Measurements from ENCODE around the gene ZNF710.

The ZNF710 gene

DNA sequence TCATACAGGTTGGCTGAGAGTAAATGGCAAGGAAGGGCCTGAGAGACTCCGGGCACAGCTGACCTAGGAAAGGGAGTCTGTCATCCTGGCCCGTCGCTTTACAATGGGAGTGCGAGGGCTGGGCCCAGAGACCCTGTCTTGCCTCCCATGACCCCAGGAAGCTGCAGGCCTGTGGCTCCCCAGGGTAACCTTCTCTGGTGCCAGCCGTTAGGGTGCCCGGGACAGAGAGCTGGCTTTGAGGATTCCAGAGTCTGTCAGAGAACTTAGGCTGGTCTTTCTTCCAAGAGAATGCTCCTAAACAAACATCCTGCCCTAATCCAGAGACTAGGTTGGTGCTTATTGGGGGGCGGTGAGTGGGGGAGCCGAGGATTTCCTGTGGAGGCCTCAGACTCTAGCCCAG lies 18.5 kb downstream of the ZNF710 start:
- DNase-seq: no peak

DNA sequence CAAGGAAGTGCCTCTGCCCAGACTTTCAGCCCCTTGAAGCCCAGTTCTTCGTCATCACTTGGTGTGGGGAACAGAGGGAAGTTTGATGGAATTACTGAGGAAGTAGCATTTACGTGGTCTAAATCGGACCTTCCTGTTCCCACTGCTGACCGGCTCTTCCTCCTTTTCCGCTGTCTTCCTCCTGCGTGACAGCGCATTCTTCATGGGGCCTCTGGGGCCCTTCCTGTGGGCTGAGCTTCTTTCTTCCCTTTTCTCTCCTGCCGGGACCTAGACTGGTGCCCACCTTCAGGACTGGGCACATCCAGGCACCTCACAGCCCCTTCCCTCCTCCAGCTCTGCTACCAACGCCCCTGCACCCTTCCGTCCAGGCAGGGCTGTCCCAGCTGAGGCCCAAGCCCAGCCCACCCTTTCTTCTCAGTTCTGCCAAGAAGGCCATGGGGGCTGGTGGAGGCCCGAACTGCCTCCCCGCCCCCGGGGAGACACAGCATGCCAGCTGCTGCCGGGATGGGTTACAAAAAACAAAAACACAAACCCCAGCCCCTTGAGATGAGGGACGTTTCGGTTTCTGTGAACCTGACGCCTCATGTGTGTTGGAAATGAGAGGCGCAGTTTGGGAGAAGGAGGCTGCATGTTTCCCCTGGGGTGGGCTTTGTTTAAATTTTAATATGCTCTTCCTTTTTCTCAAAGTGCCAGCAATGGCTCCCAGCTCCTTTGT lies 19.1 kb downstream of the ZNF710 start:
- no peak for DNase-seq

- no peak for DNase-seq
These were observed 19.9 kb downstream of the ZNF710 start for GRCh38 chr15:90020936-90021507.

- DNase-seq: no peak
These were observed 21.2 kb downstream of the ZNF710 start for GRCh38 chr15:90022345-90022744.

DNA sequence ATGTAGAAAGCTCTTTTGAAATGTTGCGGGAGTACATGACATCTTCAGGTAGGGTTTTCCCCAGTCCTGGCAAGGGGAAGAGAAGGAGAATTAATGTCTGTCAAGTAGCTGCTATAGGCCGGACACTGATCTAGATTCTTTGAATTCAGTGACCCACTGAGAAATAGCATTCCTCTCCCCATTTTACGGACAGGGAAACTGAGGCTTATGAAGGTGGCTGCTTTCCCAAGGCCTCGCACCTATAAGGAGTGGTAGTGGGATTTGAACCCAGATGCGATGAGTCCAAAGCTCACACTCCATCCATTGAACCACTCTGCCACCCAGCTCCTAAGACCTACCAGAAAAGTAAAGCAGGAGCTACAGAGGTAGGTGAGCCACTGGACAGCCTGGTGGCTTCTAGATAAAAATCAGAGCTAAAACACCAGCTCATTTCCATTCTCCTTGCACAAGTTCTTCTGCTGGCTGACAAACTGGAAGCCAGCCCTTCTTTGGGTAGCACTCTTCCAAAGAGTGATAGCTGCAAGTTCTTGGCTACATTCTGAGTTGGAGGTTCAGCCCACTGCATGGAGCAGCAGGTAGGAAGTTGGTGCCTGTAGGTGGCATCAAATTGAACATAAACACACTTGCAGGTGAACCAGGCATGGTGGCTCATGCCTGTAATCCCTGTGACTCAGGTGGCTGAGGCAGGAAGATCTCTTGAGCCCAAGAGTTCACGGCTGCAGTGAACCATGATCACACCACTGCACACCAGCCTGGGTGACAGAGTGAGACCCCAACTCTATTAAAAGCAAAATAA lies 22.0 kb downstream of the ZNF710 start:
- DNase-seq: no peak

- no peak for DNase-seq
These were observed 23.3 kb downstream of the ZNF710 start for GRCh38 chr15:90024406-90024805.

DNA sequence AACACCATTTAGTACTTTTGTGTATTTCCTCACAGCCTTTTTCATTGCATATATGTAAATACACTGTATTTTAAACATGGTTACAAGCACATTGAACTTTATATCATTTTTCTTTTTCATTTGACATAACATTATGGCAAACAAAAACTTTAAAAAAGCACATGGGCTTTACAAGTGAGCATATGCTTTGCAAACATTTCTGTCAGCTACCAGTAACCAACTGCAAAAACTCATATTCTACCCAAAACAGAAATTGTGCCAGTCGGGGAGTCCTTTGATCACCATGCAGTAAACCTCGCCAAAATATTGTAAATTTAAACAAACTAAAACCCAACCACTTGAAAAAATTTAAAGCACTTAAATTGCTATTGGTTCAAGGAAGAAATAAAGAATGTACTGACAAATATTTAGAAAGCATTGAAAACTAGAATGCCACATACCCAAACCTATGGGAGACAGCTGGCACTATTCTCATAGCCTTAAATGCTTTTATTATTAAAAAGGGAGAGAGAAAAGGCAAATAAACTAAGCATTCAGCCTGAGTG lies 24.4 kb downstream of the ZNF710 start:
- DNase-seq: no peak

DNA sequence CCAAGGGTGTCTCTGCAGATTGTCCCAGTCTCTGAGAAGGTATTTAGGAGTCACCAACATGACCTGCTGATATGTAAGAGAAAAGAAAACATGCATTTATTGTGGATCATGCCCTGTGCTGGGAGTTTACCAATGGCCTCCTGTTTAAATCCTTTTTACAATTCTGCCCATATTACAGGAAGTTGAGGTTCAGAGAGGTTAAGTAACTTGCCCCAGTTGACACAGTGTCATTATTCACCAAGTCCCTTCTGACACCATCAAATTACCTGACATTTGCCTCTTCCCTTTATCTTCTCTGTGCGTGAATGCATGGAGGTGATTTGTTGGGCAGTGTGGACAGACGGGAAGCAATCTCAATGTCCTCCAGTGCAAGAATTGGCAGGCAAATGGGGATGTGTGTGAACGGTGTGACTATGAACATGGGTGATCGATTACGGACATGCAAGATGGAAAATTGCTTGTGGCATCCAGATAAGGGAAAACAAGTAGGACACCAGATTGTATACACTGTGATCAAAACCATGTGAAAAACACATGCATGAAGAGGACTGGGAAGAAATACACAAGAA lies 27.3 kb downstream of the ZNF710 start:
- DNase-seq: no peak

DNA sequence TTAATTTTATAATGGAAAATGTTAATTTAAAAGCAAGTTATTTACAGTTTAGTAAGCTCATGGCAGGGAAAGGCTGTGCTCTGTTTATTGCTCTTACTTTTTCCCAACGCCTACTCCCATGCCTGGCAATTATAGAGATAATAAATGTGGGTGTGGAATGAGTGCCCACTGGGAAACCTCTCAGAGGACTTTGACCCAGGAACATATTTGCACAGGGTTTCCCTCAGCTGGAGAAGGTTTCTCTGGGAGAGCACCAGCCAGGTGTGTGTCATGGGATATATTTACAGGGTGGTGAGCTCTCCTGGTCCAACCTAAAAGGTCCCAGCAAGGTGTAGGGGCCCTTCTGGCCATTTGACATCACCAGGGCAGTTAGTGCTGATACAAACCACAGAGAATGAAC lies 27.9 kb downstream of the ZNF710 start:
- no peak for DNase-seq

GRCh38 chr15:90030376-90030775 lies 29.3 kb downstream of the ZNF710 start:
- DNase-seq: no peak

- DNase-seq: no peak
These were observed 30.2 kb downstream of the ZNF710 start for GRCh38 chr15:90031231-90031791.

DNA sequence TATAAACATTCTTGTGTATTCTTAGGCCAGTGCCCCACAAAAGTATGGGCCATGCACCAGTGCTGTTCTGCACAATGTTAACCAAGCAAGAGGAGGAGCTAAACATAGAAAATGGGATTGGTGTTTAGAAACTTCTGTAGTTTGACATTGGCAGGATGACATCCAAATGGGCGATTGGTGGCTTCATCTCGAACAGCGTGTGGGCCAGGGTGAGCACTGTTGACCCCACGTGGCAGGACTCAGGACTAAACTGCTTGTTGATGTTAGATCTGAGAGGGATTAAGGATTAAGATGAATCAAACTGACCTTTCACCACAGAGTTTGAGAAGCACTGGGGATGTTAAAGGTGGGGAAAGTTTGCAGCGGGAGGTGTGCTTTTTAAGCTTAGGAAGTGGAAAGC lies 31.9 kb downstream of the ZNF710 start:
- DNase-seq: no peak

DNA sequence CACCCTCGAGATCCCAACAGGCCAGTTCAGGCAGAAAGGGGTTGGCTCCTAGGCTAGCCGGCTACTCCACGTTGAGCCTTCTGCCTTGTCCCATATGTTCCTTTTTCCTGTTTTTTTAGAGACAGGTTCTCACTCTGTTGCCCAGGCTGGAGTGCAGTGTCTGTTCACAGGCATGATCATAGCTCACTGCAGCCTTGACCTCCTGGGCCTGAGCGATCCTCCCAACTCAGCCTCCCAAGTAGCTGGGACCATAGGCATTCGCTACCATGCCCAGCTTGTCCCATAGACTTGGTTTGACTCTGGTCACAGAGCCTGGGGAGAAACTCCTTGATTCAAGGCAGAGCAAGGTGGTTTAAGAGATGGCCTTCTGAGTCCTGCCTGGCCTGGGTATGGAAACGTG lies 32.3 kb downstream of the ZNF710 start:
- no peak for DNase-seq

DNA sequence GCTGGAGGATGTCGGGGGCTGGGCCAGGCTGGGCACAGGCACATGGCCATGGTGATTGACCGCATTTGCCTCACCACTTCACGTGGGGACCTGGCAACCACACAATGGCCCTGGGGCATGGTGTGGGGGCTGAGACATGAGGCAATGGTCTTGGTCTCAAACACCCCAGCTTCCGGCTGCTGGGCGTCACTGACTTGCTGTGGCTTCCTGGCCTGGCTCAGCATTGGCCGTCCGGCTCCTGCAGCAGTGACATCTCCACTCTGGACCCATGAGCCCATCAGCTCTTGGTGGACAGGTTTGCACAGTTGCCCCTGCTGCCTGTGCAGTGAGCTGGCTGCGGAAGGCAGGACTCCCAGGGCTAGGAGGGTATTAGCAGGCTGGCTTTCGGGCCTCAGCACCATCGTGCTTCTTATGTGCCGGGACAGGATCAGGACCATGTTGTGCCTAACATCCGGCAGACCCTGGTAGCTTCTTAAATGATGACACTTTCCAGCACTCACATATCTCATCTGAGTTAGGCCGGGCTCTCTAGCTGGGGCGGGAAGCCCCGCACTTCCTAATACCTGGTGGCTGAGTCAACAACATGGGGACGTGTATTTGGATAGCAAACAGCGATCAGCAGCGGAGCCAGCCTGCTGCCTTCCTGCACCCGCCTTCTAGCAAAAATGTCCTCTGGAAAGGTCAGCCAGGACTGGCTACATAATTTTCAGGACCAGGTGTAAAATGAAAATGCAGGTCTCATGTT lies 34.1 kb downstream of the ZNF710 start:
- no peak for DNase-seq

DNA sequence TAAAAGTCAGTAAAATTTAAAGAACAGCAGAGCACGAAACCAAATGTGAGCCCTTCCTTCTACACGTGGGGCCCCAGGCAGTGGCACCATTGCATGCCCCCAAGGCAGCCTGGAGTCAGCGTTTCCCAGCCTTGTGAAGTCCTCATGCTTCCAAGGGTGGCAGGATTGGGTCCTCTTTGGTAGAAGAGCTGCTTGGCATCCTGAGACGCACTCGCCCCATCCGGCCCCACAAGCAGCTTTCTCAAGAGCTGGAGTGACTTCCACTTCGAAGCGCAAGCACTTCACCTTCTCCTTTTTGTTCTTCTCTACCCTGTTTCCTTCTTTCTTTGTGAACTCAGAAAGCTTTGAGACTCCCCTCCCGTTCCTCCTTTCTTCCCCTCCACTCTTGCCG lies 34.7 kb downstream of the ZNF710 start:
- no peak for DNase-seq

- no peak for DNase-seq
These were observed 35.2 kb downstream of the ZNF710 start for GRCh38 chr15:90036343-90036742.

GRCh38 chr15:90036806-90037510 lies 35.8 kb downstream of the ZNF710 start:
- no peak for DNase-seq

- DNase-seq: no peak
These were observed 36.4 kb downstream of the ZNF710 start for GRCh38 chr15:90037511-90037860.

DNA sequence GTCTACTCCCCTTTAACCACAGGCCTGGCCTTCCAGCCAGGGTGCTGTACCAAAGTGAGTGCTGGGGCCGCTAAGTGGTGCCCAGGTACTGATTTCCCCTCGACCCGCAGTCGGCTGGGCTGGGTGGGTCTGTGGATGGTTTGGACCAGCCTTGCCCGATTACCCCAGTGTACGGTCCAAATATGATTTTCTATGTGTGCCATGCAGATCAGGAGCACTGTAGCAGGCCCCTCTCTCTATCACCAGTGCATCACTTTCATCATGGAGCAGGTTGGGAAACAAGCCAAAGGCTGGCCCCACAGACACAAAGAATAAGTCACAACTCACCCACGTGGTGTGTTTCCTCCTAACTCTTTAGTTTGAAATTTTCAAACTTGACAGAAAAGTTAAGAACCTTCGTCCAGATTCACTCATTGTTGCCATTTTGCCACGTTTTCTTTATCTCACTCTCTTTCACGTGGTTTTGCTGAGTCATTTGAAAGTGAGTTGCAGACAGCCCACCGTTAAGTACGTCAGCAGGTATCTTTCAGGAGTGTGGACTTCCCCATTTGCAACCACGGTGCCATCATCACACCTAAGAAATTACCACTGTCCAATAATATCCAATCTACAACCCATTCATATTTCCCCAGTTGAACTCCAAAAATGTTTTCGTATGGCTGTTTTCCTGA lies 37.0 kb downstream of the ZNF710 start:
- DNase-seq: no peak

DNA sequence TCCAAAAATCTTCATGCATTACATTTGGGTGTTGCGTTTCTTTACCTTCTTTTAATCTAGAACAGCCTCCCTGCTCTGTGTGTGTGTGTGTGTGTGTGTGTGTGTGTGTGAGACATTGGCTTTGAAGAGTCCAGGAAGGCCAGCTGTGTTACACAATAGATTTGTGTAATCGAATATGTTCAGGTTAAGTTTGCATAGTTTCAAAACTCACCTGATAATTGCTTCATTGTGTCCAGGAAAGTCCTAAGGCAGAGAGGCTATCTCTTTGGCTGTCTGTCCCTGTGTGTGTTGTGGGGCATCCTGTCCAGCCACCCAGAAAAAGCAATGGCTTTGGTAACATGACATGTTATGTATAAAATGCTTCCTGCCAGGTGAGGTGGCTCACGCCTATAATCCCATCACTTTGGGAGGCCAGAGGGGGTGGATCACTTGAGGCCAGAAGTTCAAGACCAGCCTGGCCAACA lies 37.5 kb downstream of the ZNF710 start:
- no peak for DNase-seq

DNA sequence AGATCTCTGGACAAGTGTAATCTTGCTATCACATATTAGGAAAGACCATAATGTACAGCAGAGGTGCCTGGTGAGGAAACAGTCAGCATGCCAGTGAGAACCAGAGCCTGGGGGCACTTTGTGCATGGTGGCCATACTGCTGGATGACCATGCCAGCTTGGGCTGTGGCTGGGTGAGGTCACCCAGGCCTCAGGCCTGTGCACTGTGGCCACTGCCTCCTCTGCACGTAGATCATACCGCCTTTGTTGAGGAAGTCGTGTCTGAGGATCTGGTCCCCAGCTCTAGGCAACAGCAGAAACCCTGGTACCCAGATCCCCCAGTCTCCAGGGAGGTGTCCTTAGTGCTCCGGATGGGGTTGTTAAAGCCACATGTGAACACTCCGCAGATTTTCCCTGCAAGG lies 38.9 kb downstream of the ZNF710 start:
- no peak for DNase-seq
